H1 (cell line): Measurements from ENCODE around the gene HS3ST1. TPM values are rescaled to one million over a fixed set of nuclear protein-coding genes. Genes with fewer than 3 reads are reported as not detected.

ENCODE experiments used
- CBX5 ChIP-seq: fragments of 300-800, 300-1000 bp; sonication (generic); IDR thresholded peaks from 2 replicates; pipeline ENCODE4 v1.7.1; 2016; ENCODE audit warnings: antibody characterized with exemption, low read length, low read depth
- CHD1 ChIP-seq: IDR thresholded peaks from 2 replicates; pipeline ENCODE4 v1.6.1; 2012; ENCODE audit warnings: low read depth, low read length, improper control_type of control experiment
- E2F6 ChIP-seq: IDR thresholded peaks from 2 replicates; pipeline ENCODE4 v1.6.1; 2012; ENCODE audit warnings: inconsistent platforms
- JUND ChIP-seq: IDR thresholded peaks from 2 replicates; pipeline ENCODE4 v1.6.1; 2011; ENCODE audit warnings: mild to moderate bottlenecking, improper control_type of control experiment, low read length
- RNF2 ChIP-seq: fragments of 200-900, 300-1000 bp; sonication (generic); IDR thresholded peaks from 2 replicates; pipeline ENCODE4 v1.7.1; 2016; ENCODE audit warnings: borderline replicate concordance, low read depth, mild to moderate bottlenecking, antibody characterized with exemption, low read length; ENCODE audit not compliant: poor library complexity, severe bottlenecking; ENCODE audit errors: missing control alignments
- SIRT6 ChIP-seq: IDR thresholded peaks from one replicate; pipeline ENCODE4 v1.7.1; 2012; ENCODE audit warnings: low read length, inconsistent platforms
- SIX5 ChIP-seq: IDR thresholded peaks from 2 replicates; pipeline ENCODE4 v1.6.1; 2011; ENCODE audit warnings: mild to moderate bottlenecking, low read depth, low read length
- polyA plus RNA-seq, 7 experiments: library from polyadenylated mRNA; depleted of rRNA in 3 of 7; stranded (reverse) in 5 of 7; unstranded in 2 of 7; fragments of >200 nt in 5 of 7; fragments of 200-250 nt in 2 of 7; gene quantifications; 1 replicate in 5 of 7; 2 replicates in 1 of 7; 4 replicates in 1 of 7; pipeline versions ENCODE4 v1.2.1 to v1.2.3, GENCODE V29; 2011 to 2013; ENCODE audit warnings: missing spikeins in 2 of 7, mixed read lengths in 2 of 7
- total RNA-seq: library from RNA; stranded (reverse); fragmentation: NEBNext Ultra II Directional; extraction: Animal tissue kit (Norgen Biotek cat#: 25700); gene quantifications from 2 replicates; pipeline ENCODE4 v1.2.1, GENCODE V29; 2021

The HS3ST1 gene
- total and polyA plus RNA-seq, 2 of the 8 experiments (the other 6 are each of a cell fraction or from before 2014, with no cell fraction given): 0.50 to 1.5 TPM

- no peak for TF ChIP-seq CHD1
- TF ChIP-seq E2F6: no peak
- no peak for TF ChIP-seq JUND
- no peak for TF ChIP-seq CBX5
- TF ChIP-seq SIRT6: no peak
- TF ChIP-seq SIX5: no peak
- TF ChIP-seq RNF2: no peak
- TF ChIP-seq, all 59 proteins: peak for 0
These were observed 30.7 kb downstream of the HS3ST1 start (continued) for GRCh38 chr4:11397819-11398610.
